Mesenteric fat pad (tissue), 1 donor: ENCODE data around the gene CRYBG1. TPM values are rescaled to one million over a fixed set of nuclear protein-coding genes. Genes with fewer than 3 reads are reported as not detected.

Source experiments
- DNase-seq: peaks from one replicate; pipeline ENCODE4 v3.0.0-alpha.2; 2020; ENCODE audit warnings: low spot score
- total RNA-seq: library from RNA; stranded (reverse); fragmentation: NEBNext Ultra II Directional; extraction: Animal tissue kit (Norgen Biotek cat#: 25700); gene quantifications from one replicate; pipeline ENCODE4 v1.2.1, GENCODE V29; 2021
- donor health status: DM: yes; HTN: yes; CAD: no.

The CRYBG1 gene
- total RNA-seq, 1 donor from 2014 or later, result 27.4 TPM

GRCh38 chr6:106456756-106457155 lies 96.2 kb downstream of the CRYBG1 start:
- DNase-seq, result no peak

- DNase-seq, result no peak
These were observed 97.8 kb downstream of the CRYBG1 start for GRCh38 chr6:106458021-106458986.

GRCh38 chr6:106460481-106460880 lies 100.0 kb downstream of the CRYBG1 start:
- no peak for DNase-seq

GRCh38 chr6:106461084-106461483 lies 100.6 kb downstream of the CRYBG1 start:
- DNase-seq, result no peak

- DNase-seq, result no peak
These were observed 102.5 kb downstream of the CRYBG1 start for GRCh38 chr6:106462923-106463557.

- no peak for DNase-seq
These were observed 105.7 kb downstream of the CRYBG1 start for GRCh38 chr6:106466211-106466610.

- DNase-seq, result no peak
These were observed 108.4 kb downstream of the CRYBG1 start for GRCh38 chr6:106468935-106469334.

- no peak for DNase-seq
These were observed 109.4 kb downstream of the CRYBG1 start for GRCh38 chr6:106469882-106470281.

- no peak for DNase-seq
These were observed 109.8 kb downstream of the CRYBG1 start for GRCh38 chr6:106470316-106470715.

GRCh38 chr6:106470811-106471210 lies 110.3 kb downstream of the CRYBG1 start:
- no peak for DNase-seq

GRCh38 chr6:106473812-106474211 lies 113.3 kb downstream of the CRYBG1 start:
- no peak for DNase-seq

- DNase-seq, result no peak
These were observed 113.9 kb downstream of the CRYBG1 start for GRCh38 chr6:106474466-106474865.

- DNase-seq, result no peak
These were observed 114.8 kb downstream of the CRYBG1 start for GRCh38 chr6:106475284-106475683.

GRCh38 chr6:106476331-106477105 lies 116.0 kb downstream of the CRYBG1 start:
- DNase-seq, result no peak

GRCh38 chr6:106477146-106477545 lies 116.6 kb downstream of the CRYBG1 start:
- no peak for DNase-seq

GRCh38 chr6:106477790-106478189 lies 117.3 kb downstream of the CRYBG1 start:
- no peak for DNase-seq

GRCh38 chr6:106486236-106486635 lies 125.7 kb downstream of the CRYBG1 start:
- DNase-seq, result no peak

GRCh38 chr6:106488494-106489370 lies 128.2 kb downstream of the CRYBG1 start:
- DNase-seq, result no peak

- DNase-seq, result no peak
These were observed 129.5 kb downstream of the CRYBG1 start for GRCh38 chr6:106490030-106490429.

GRCh38 chr6:106490436-106490835 lies 129.9 kb downstream of the CRYBG1 start:
- no peak for DNase-seq

- no peak for DNase-seq
These were observed 130.5 kb downstream of the CRYBG1 start for GRCh38 chr6:106490974-106491373.
